Muscle of arm (tissue), 14 donors: ENCODE data around the gene ARHGAP15. TPM values are rescaled to one million over a fixed set of nuclear protein-coding genes. Genes with fewer than 3 reads are reported as not detected.
"Not testable (repeated sequence)": the region's sequence is repeated elsewhere in the genome, so short reads cannot be mapped to it uniquely, and the experiment has no call there.

Experiments
- DNase-seq: peaks from one replicate; pipeline ENCODE4 v3.0.0-alpha.2; 2013
- long read RNA-seq, 11 donors: transcript quantifications; one replicate each; lab custom pipeline, GENCODE V29; 2026
- polyA plus RNA-seq, 12 donors: library from polyadenylated mRNA; unstranded; fragments of 120-200 nt; gene quantifications; one replicate each; pipeline ENCODE4 v1.2.1, GENCODE V29; 2013; ENCODE audit not compliant: insufficient read length in 12 of 12

ARHGAP15 gene
- 10 to 100 TPM in 3 of 12 donors, 1 to 10 TPM in 7, not detected in 2; 6.9 to 19.2 (median 9.6) TPM for polyA plus RNA-seq
- long read RNA-seq, donor 1, partial matches to known transcripts: 12 of 13 reads
- long read RNA-seq, donor 1, other reads (novel, unspliced or antisense): 0 of 13 reads
- long read RNA-seq, donor 2, partial matches to known transcripts: 0 of 1 reads
- long read RNA-seq, donor 2, other reads (novel, unspliced or antisense): 0 of 1 reads
- long read RNA-seq, donor 3: 0 reads
- long read RNA-seq, donor 4: 0 reads
- long read RNA-seq, donor 5: 0 reads
- long read RNA-seq, donor 6: 0 reads
- long read RNA-seq, donor 7: 0 reads
- long read RNA-seq, donor 8: 0 reads
- long read RNA-seq, donor 9: 0 reads
- long read RNA-seq, donor 10: 0 reads
- long read RNA-seq, donor 11, partial matches to known transcripts: 0 of 1 reads
- long read RNA-seq, donor 11, other reads (novel, unspliced or antisense): 0 of 1 reads

GRCh38 chr2:143128681-143129580 lies at the start of gene ARHGAP15:
Gene ARHGAP15 (plus strand): TSS chr2:143129419.
- no peak for DNase-seq

- DNase-seq: no peak
Observed at GRCh38 chr2:143081616-143082015, 47.6 kb upstream of the ARHGAP15 start.

- DNase-seq: no peak
Observed at GRCh38 chr2:143083636-143084035, 45.6 kb upstream of the ARHGAP15 start.

GRCh38 chr2:143084462-143084861 lies 44.8 kb upstream of the ARHGAP15 start:
- no peak for DNase-seq

- no peak for DNase-seq
Observed at GRCh38 chr2:143085125-143085784, 44.0 kb upstream of the ARHGAP15 start.

- DNase-seq: no peak
Observed at GRCh38 chr2:143087033-143087432, 42.2 kb upstream of the ARHGAP15 start.

- no peak for DNase-seq
Observed at GRCh38 chr2:143088388-143088787, 40.8 kb upstream of the ARHGAP15 start.

GRCh38 chr2:143089520-143089919 lies 39.7 kb upstream of the ARHGAP15 start:
- not testable (repeated sequence) for DNase-seq

- peak; percentile 66 for DNase-seq
Observed at GRCh38 chr2:143110758-143111428, 18.3 kb upstream of the ARHGAP15 start.

GRCh38 chr2:143117225-143117624 lies 12.0 kb upstream of the ARHGAP15 start:
- DNase-seq: no peak

- no peak for DNase-seq
Observed at GRCh38 chr2:143121079-143121478, 8.1 kb upstream of the ARHGAP15 start.

GRCh38 chr2:143121957-143122356 lies 7.3 kb upstream of the ARHGAP15 start:
- no peak for DNase-seq

- DNase-seq: no peak
Observed at GRCh38 chr2:143123911-143124310, 5.3 kb upstream of the ARHGAP15 start.

- no peak for DNase-seq
Observed at GRCh38 chr2:143124445-143124844, 4.8 kb upstream of the ARHGAP15 start.

GRCh38 chr2:143125717-143126116 lies 3.5 kb upstream of the ARHGAP15 start:
- DNase-seq: no peak

GRCh38 chr2:143132355-143132754 lies 3.1 kb downstream of the ARHGAP15 start:
- DNase-seq: no peak

GRCh38 chr2:143133783-143134182 lies 4.6 kb downstream of the ARHGAP15 start:
- no peak for DNase-seq

GRCh38 chr2:143138292-143138691 lies 9.1 kb downstream of the ARHGAP15 start:
- no peak for DNase-seq

- DNase-seq: no peak
Observed at GRCh38 chr2:143139835-143140393, 10.7 kb downstream of the ARHGAP15 start.

GRCh38 chr2:143140864-143141661 lies 11.8 kb downstream of the ARHGAP15 start:
- DNase-seq: no peak
